ENCODE results near the gene PYCR2.

DNA sequence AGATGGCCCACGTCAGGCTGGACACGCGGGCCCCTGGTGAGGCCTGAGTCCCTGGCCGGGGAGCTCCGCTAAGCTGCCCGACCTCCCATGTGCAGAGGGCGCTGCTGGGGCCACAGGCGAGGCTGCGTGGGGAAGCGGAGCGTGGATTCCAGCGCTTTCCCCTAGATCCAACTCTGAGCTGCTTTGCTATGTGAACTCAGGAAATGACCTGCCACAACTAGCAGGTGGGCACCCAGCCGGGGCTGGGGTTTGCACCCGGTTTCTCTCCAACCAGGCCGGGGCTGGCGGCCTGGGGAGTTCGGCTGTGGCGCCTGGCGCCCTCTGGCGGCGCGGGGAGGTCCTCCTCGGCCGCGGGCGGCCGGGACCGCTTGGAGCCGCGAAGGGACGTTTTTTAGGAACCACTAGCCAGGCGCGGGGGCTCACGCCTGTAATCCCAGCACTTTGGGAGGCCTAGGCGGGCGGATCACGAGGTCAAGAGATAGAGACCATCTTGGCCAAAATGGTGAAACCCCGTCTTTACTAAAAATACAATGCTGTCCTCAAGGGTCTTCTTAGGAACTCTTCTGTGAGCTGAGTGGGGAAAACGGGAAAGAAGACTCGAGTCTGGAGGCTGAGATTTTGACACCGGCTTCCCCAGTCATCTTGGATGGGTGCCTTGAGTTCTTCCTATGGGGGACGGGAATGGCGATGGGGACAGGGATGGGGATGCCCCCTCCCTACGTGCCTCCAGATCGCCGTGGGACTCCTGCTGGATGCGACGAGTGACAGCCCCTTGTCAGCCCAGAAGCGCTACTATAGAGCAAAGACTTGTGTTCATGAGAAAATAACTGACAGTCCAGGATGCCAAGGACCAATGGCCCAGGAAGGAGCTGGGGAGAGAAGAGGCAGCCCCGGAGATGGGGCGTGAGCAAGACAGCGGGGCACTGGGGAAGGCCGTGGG, 12.6 kb downstream of the PYCR2 start:
- TF ChIP-seq ZFP36 (IDR thresholded peaks at IDR 0.05; ENCODE audit: borderline replicate concordance, partially characterized antibody) (no peak), BHLHE40 (IDR thresholded peaks at IDR 0.05; ENCODE audit: low read depth, low read length) (no peak), RCOR1 (IDR thresholded peaks at IDR 0.05; ENCODE audit: low read depth, low read length) (no peak), CEBPB (IDR thresholded peaks at IDR 0.05) (no peak)
- TF ChIP-seq, protein P1, sequence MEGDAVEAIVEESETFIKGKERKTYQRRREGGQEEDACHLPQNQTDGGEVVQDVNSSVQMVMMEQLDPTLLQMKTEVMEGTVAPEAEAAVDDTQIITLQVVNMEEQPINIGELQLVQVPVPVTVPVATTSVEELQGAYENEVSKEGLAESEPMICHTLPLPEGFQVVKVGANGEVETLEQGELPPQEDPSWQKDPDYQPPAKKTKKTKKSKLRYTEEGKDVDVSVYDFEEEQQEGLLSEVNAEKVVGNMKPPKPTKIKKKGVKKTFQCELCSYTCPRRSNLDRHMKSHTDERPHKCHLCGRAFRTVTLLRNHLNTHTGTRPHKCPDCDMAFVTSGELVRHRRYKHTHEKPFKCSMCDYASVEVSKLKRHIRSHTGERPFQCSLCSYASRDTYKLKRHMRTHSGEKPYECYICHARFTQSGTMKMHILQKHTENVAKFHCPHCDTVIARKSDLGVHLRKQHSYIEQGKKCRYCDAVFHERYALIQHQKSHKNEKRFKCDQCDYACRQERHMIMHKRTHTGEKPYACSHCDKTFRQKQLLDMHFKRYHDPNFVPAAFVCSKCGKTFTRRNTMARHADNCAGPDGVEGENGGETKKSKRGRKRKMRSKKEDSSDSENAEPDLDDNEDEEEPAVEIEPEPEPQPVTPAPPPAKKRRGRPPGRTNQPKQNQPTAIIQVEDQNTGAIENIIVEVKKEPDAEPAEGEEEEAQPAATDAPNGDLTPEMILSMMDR (IDR thresholded peaks at IDR 0.05), result peak; percentile 99

Measured in A549 (cell line).